ENCODE measurements around the gene FANCC.
"Not testable (repeated sequence)": the region's sequence is repeated elsewhere in the genome, so short reads cannot be mapped to it uniquely, and the experiment has no call there.

FANCC gene

DNA sequence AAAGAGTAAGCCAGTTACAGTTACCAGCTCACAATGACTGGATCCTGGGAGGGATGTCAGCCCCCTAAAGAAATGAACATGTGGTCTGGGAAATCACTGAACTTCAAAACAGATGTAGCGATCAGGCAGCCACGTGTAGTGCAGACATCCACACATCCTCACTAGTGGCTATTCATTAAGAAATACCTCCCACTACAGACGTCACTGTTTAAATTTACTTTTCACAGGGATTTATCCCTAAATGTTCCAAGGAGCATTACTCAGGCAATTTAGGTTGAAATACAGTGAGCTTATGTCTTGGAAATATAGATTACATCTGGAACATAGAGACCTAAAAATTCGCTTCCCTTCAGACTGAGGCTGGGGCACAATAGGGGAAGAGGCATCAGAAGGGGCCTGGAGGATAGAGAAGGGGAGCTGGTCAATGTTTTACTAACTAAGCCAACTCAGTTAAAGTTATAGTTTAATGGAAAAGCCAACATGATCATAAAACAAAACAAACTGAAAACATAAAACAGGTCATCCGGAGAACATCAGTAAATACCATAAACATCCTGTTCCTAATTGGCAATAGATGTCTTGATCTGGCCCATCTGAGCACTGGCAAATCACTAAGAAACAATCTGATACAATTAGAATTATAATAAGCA lies 92.3 kb downstream of the FANCC start:
- FAIRE-seq: no peak

DNA sequence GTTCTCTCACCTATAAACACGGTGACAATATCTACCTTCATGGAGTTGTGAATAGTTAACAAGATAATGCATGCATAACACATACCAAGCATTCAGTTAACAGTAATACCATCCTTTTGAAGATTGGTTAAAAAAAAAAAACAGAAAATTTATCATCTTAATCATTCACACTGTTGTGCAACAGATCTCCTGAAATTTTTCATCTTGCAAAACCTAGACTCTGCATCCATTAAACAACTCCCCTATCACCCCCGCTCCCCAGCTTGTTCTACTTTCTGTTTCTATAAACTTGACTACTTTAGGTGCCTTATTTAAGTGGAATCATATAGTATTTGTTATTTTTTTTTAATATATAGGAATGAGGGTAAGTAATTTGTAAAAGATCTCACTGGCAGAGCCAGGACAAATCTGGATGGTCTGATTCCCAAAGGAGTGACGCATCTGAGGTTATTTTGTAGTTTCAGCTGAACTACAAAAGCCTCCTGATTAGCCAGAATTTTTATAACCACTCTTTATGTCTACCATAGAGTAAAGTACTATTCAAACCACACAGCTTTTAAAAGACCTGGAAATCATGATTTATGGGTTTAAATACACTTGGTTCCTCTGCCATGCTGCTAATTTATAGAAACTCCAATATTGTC lies 93.0 kb downstream of the FANCC start:
- FAIRE-seq: no peak

DNA sequence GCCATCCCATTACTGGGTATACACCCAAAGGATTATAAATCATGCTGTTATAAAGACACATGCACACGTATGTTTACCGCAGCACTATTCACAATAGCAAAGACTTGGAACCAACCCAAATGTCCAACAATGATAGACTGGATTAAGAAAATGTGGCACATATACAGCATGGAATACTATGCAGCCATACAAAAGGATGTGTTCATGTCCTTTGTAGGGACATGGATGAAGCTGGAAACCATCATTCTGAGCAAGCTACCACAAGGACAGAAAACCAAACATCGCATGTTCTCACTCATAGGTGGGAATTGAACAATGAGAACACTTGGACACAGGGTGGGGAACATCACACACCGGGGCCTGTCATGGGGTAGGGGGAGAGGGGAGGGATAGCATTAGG lies 97.2 kb downstream of the FANCC start:
- FAIRE-seq: not testable (repeated sequence)

DNA sequence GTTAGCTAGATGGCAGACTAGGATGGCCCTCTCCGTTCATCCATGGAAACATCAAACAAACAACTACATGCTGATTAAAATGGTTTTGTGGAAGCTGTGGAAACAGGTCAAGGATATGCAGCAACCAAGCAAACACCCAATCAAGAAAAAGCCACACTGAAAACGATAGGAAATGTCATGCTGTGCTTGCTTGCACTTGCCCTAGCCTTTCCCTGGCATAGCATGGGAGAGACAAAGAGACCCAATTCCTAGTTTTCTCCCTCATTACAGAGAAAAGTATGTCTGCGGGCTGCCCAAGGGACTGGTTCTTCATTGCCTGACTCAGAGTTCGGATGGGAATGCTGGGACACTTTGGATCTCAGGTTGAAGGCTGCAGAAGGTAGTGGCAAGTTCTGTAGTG lies 98.7 kb downstream of the FANCC start:
- no peak for FAIRE-seq

DNA sequence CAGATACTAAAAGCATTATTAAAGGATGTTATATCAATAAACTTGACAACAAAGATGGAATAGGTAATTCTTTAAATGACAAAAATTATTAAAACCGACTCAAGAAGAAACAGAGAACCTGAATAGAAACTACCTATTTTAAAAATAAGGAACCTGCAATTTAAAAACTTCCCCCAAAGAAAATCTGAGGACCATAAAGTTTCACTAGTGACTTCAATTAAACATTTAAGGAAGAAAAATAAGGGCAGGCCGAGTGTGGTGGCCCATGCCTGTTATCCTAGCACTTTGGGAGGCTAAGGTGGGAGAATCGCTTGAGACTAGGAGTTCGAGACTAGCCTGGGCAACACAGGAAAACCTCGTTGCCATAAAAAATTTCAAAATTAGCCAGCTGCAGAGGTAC lies 99.6 kb downstream of the FANCC start:
- no peak for FAIRE-seq

DNA sequence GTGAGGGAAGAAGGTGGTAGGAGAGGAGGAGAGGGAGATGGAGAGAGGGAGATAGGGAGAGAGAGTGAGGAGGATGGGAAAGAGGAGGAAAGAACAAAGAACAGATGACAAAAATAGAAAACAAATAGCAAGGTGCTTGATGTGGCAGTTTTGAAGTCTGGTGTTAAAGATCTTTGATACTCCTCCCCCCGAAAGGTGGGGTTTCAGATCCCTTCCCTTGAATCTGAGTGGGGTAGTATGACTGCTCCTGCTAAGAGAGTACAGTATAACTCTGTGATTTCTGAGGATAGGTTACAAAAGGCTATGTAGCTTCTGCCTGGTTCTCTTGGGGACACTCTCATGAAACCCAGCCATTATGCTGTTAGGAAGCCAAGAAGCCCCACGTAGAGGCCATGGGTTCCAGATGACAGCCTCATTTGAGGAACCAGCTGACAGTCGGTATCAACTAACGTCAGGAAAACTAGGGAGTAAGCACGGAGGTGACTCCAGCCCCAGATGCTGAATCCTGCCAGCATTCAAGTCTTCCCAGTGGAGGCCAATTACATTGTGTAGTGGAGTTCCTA lies 102.1 kb downstream of the FANCC start:
- FAIRE-seq: no peak

DNA sequence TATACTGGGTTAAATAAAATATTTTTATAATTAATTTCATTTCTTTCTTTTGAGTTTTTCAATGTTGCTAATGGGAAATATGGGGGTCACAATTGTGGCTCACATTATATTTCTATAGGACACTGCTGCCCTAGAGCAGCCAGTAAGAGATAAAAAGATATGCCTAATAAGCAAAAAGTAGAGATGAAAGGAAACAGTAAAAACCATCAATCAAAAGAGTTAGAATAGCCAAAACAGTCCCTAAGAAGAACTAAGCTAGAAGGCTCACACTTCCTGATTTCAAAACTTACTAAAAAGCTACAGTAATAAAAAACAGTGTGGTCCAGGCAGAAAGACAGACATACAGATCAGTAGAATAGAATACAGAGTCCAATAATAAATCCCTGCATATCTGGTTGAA lies 104.4 kb downstream of the FANCC start:
- FAIRE-seq: no peak

DNA sequence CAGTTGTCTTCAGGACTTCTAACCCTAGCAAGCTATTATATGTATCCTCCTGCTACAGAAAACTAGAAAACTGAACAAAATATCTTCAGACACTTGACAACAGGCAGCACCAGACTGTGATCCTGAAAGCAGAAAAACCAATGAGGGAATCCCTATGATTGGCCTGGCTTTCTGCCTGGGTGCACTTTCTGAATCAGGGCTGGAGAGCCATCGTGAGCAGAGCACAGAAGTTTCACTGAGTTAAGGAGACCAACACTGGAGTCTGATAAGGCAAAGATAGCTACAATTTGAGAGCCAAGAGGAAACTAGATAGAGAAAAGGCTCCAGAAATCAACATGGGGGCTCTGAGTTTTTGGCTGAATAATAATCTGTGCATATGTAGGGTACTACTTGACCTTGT lies 106.5 kb downstream of the FANCC start:
- no peak for FAIRE-seq

DNA sequence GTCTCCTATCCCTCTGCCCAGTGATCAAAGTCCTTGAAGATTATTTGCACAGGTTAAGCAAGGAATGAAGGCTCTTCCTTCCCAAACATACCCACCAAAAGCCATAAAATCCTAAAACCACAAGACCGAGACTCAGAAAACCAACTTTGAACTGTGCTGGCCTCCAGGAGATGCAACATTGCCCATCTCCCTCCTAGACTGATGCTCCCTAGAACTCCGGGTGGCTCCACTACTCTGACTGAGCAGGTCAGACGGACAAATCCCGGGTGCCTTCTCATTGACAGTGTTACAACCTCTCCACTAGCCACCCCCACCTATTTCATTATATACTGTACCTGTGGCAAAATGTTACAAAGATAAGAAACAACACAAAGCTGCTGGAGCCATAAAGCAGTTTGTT lies 110.1 kb downstream of the FANCC start:
- no peak for FAIRE-seq

DNA sequence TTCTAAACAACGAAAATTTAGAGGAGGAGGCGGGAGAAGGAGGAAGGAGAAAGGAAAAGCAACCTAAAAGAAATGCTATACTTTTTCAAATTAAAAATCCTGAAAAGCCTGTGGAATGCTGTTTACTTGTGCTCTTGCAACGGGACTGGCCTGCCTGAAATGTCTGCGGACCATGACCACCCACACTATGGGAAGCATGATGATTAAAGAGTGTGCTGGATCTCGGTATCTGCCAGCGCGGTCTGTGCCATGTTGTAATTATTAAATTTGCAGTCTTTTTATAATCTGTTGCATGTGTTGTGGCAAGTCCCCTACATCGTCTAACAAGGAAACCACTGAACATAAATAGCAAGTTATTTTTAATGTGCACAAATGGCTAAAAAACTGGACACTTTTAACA lies 111.4 kb downstream of the FANCC start:
- FAIRE-seq: no peak

DNA sequence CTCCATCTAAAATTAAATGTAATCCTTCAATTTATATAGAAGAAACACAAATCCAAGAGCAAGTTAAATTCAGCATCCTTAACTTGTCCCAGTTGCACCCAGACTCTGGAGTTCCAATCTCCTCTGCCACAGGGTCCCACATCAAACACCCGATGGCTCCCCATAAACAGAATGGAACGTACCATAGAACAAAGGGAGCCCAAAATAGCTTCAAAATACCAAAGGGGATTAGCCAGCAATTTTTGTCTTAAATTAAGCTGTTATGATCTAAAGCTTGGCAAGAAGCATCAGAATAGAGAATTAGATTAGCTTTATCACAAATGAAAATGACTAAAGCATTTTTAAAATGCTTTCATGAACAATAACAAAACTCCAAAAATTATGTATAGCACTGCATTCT lies 112.8 kb downstream of the FANCC start:
- no peak for FAIRE-seq

DNA sequence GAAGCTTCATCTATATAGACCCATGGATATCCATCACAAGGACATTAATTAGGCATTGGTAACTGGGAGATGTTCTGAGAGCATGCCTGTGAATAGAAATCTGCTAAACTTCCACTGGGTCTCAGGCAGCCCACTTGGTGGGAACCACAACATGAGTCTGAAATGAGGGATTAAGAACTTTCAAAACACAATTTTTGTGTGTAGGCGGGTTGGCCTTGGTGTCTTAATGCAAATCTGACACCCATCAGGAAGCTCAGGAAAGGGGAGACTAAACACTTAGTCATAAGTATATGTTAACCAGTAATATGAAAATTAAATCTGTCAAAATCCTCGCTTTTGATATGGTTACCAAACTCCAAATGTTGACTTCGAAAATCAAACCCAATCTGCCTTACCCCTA lies 113.2 kb downstream of the FANCC start:
- no peak for FAIRE-seq

DNA sequence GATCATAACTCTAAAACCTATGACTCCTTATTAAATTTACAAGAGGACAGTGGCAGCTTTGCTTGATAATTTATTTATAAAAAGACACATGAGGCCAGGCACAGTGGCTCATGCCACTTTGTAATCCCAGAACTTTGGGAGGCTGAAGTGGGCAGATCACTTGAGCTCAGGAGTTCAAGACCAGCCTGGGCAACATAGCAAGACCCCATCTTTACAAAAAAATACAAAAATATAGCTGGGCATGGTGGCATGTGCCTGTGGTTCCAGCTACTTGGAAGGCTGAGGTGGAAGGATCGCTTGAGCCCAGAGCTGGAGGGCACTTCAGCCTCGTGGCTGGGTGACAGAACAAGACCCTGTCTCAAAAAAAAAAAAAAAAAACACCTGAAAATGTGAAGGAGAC lies 114.5 kb downstream of the FANCC start:
- FAIRE-seq: not testable (repeated sequence)

DNA sequence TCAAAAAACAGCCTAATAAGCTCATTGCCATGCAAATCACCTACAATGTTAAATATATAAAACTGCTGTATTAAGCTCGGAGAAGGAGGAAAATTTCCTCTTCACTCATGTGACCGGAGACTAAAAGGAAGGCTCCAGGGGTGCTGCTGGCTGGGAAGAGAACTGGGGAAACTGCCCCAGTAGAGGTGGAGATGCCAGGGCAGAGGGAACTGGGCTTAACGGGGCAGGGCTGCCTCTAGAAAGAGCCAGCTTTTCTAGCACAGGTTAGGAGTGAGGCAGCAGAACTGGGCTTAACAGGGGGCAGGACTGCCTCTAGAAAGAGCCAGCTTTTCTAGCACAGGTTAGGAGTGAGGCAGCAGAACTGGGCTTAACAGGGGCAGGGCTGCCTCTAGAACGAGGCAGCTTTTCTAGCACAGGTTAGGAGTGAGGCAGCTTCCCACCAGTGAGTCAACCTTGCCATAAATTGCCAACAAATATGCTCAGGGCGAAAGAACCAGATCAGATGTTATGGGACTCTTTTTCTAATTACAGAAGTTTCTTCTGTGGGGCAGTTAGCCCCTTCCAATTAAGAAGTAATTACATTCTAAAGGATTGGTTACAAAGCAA lies 115.3 kb downstream of the FANCC start:
- FAIRE-seq: no peak

DNA sequence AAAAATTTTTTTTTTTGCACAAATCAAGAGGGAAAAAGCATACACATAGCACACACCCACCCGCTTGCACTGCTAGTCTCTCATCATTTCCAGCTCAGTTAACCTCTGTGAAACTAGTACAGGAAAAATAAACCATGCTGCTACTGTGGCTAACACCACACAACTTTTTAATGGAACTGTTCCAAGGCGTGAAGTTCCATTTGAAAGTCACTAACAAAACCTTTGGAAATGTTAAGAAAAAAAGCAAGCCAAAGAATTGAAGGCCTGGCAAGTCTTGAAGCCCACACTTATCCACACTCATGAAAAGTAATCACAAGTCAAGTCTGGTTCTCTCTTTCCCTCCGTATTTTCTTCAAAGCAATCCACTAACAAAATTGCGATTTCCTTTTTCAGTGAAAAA lies 116.3 kb downstream of the FANCC start:
- FAIRE-seq: no peak

DNA sequence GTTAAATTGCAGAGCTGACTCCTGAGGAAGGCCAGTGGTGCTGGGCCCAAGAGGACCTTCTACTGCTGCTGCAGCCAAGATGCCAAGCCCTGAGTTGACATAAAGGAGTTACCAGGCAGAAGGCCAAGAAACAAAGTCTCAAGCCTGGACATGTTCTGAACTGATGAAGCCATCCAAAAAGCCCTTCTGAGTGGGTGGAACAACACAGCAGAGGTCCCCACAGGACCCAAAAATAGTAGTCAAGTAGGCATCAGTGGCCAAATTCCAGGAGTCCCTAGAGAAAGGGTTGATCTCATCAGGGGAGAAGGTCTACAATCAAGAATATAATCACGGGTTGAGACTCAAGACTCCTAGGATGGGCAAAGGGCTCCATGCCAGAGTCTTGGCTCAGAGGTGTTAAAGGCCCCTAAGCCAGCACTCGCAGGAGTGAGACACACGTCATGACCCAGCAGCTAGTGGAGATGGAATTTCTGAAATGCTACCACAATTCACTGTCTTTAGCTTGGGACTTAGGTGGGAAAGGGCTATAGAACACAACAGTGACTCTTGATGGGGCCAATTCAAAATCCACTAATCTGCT lies 119.7 kb downstream of the FANCC start:
- FAIRE-seq: no peak

DNA sequence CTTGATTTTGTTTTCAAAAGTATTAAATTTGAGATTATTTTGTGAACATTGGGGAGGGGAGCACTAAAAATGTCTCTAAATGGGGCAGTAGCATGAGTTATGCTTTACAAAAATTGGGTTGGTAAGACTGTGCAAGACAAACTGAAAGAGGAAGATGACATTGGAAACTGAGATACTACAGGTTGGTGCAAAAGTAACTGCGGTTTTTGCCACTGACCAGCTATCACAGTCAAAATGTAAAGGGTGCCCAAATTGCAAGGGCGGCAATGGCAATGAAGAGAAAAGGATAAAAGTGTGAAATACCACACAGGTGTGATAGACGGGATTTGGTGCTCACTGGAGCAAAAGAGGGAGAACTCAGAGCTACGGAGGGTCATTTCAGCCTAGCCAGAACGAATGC lies 124.0 kb downstream of the FANCC start:
- no peak for FAIRE-seq

DNA sequence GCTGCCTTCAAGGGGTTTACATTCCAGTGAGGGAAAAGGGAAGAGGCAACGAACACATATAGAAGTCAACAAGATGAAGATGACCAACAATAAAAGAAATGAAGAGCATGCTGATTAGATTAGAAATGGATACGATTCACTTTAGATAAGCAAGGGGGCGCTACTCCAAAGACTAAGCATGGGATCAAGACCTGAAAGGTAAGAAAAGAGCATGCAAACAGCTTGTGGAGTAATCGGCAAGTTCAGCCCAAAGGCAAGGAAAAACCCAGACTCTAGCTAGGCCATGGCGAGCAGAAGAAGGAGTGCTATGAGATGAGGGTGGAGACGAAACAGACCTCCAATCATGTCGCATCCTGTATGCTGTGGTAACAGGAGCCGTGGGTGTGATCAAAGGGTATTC lies 124.4 kb downstream of the FANCC start:
- FAIRE-seq: no peak

DNA sequence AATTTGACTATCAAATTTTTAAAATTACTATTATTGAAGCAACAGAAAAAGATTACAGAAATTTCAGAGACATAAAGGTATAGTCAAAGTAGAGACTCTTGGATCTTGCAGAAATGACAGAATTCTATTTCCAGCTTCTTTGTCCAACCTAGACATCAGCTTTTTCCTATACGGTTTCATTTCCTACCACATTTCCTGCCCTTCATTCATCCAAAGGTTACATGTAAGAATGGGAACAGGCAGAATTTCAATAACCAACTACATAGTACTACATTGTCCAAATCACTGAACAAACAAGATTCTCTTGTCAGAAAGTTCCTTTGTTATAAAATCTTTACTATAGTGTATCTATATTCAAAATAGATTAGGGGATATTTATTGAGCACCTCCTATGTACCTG lies 124.9 kb downstream of the FANCC start:
- no peak for FAIRE-seq

DNA sequence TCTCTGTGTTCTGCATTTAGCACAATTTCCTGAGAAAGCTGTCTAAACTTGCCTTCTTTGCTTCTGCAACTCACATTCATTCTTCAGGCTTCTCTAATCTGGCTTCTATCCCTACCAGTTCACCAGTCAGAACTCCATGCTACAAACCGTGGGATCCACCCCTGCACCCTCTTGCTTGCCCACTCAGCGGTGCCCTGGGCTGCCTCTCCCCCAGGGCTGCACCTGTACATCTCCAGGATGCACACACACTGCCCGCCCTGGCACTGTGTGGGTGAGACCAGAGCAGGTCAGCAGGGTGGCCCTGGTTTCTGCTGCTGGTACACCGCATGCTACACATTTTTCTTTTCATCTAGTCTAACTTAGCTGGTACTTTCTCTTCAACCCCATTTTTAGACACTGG lies 127.1 kb downstream of the FANCC start:
- no peak for FAIRE-seq

DNA sequence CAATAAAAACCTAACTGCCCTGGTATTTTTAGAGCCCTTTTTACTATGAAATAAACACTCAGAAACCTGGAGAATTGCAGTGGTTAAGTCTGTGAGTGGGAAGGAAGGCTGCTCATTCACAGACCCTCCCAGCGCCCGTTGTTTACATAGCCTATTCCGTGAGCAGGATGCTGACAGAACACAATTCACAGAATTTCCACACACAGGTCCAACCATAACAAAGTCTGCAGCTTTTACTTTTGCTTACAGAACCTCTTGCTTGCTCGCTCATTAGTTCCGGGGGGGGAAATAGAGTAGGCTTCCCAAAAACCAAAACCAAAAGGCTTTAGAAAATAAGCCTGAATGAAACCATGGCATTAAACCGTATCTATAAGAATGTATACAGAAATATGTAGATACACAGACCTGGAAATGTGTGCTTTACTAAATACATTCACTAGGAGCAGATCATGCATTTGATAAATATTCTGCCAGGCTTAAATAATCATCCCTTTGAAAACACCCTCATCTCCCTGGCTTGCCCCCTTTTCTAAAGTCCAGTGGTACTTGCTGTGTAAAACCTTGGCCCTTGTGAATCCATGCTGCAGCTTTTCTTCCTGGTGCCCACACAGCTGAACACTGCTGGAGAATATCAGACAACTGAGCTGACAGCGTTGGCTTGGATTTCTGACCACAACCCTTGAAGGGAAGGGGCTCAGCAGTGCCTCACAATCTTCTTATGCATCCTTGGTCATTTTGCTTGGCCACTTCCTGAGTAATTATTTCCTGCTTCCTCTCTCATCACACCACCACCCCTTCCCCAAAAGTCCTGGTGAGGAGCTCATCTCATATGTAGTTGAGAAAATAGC lies 128.0 kb downstream of the FANCC start:
- FAIRE-seq: no peak

DNA sequence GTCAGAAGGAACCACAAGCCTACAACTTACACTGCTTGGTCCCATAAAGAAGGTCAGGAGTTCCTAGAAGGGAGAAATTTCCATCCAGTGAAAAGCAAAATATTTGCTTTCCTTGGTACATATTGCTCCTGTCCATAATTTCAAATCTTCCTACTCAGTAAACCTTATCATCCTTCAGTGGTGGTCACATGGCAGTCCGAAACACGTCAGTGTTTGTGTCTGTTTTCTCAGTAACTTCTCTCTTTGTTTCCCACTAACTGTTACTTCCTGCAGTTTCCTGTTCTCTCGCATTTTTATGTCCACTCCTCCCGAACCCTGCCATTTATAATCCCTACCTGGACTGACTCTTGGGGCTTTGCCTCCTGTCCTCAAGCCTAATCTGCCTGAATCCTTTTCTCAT lies 129.1 kb downstream of the FANCC start:
- FAIRE-seq: no peak

DNA sequence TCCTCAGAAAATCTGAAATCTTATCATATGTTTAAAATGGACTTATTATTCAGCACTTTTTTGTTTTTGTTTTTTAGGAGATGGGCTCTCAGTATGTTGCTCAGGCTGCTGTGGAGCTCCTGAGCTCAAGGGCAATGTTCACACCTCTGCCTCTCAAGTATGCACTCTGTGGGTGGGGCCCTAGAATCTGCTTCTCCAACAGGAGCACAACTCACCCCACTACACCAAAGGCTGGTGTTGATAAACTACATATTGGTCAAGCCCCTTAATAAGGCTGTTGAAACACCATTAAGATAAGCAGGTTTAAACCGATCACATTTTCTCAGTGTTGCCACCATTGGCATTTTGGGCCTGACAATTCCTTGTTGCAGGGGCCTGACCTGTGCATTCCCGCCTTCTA lies 131.6 kb downstream of the FANCC start:
- no peak for FAIRE-seq
